Activated CD4-positive, alpha-beta T cell treated with anti-CD3 and anti-CD28 coated beads, Interleukin-10, Interleukin-2, amounts not matched to agents 100 ng/mL and 50 ng/mL, durations not matched to agents 16 hours and 8 hours (primary cell): ENCODE results near the gene PRDM2.
"Not testable (repeated sequence)": the region's sequence is repeated elsewhere in the genome, so short reads cannot be mapped to it uniquely, and the experiment has no call there.

Experiments
- DNase-seq: peaks from one replicate; pipeline ENCODE4 v3.0.0-alpha.2; 2020

PRDM2 gene

DNA sequence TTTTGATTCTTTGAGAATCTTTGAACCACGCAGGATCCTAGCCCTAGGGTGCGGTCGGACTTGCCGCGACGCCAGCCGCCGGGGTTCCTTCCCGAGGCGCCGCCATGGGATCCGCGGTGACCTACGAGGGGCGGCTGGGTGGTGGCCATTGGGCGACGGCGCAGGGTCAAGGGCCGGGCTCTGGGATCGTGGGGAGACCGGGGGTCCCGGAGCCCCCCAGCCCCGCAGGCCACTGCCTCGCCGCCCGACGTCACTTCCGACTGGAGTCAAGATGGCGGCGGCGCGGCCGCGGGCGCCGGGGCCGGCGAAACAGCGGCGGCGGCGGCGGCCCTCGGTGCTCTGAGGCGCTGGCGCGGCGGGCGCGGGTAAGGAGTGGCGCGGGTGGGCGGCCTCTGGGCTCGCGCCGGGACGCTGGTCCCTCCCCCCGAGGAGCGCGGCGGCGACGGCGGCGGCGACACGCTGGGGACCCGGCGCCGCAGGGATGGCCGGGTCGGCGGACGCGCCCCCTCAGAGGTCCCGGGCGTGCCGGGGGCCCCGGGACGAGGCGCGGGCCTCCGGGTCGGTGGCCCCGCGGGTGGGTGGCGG, at the start of gene PRDM2:
PRDM2 (plus strand) TSS at position 253 of the 585 bp plus-strand sequence. CDS start 15,418 bp downstream, outside the sequence.
- DNase-seq: peak; percentile 60

GRCh38 chr1:13651279-13651678, 48.7 kb upstream of the PRDM2 start:
- no peak for DNase-seq

DNA sequence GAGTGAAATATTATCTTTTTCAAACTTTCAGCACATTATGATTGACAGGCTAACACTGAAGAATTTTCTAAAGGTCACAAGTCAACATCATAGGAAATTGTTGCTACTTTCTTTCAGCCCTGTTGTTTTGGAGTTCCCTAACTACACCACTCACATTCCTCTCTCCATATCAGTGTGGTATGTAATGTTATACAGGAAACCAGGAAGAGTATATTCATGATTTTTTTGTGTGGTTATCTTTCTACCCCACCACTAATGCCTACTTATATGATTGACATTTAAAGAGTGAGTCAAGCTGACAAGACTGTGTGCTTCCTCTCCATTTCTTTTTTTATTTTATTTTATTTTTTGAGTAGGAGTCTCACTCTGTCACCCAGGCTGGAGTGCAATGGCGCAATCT, 47.8 kb upstream of the PRDM2 start:
- no peak for DNase-seq

DNA sequence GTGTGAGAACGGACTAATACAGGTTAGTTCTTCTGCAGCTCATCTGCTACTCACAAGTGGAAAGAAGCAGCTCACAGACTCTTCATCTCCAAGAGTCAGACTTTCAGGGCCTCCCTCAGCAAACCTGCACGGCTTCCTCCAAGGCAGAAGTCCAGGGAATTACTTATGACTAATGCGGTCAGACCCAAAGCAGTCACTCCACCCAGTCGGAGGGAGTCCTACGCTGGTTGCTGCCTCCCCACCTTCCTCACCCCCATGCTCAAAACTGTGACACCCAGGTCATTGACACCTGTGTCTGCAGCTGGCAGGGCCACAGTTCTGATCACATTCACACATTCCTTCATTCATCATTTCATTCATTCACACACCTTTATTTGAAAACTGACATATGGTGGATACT, 38.4 kb upstream of the PRDM2 start:
- DNase-seq: no peak

- DNase-seq: no peak
Measured at GRCh38 chr1:13662493-13662892, 37.5 kb upstream of the PRDM2 start.

DNA sequence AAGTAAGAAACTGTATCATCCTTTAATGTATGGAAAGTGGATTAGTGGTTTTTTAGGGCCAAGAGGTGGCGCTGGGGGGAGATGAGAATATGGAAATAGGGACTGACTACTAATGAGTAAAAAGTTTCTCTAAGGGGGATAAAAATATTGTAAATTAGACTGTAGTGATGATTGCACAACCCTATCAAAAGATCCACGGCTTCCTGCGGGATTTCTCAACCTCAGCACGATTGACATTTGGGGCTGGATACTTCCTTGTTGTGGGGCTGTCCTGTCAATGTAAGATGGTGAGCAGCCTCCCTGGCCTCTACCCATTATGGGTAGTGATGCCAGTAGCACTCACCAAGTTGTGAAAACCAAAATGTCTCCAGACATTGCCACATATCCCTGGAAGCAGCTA, 36.0 kb upstream of the PRDM2 start:
- DNase-seq: no peak

DNA sequence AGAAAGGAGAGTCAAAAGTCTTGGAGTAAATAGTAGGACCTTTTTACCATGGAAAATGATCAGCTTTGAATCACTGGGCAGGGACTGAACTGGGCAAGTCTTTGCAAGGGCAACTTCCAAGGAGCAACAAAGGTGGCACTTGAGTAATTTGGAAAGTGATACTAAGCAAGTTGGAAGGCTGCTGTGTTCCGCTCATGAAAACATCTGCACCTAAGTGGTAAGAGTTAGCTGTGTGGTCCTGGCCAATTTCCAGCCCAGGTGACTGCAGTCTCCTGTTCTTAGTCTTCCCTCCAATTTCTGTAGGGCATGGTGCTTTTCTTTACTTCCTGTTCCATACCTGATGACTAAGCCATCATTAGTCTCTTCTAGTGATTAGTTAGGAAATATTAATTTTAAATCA, 35.5 kb upstream of the PRDM2 start:
- DNase-seq: peak; percentile 13

DNA sequence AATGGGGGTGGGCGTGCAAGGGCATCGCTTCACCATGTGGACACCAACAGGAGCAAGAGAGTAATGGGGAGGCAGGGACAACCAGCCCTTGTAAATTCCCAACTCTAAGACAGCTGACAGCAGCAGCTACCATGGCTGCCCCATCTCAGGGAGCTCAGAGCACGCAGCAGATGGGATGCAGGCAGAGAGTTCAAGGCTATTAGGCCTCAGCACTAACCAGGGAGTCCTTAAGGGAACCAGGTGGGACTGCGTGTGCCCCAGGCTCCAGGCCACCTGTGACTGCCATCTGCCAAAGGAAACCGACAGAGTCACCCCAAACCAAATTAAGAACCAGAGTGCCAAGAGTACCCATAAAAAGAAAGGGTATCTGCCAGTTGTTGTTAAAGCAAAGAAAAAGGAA, 33.7 kb upstream of the PRDM2 start:
- DNase-seq: no peak

DNA sequence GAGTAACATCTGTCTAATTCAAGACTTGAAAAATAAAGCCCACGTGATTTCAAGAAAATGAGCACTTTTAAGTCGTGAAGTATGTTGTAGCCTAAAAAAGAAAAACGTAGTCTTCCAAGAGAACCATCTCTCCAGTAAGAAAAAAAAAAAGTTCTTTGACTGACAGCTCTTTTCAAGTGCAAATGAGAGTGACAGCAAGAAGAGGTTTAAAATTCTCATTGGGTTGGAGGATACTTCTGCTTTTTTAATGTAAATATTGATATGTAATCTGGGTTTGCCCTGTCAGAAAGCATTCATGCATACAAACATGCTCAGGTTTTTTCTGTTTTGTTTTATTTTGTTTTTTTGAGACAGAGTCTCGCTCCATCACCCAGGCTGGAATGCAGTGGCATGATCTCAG, 32.3 kb upstream of the PRDM2 start:
- DNase-seq: no peak

- no peak for DNase-seq
Measured at GRCh38 chr1:13674377-13674776, 25.6 kb upstream of the PRDM2 start.

DNA sequence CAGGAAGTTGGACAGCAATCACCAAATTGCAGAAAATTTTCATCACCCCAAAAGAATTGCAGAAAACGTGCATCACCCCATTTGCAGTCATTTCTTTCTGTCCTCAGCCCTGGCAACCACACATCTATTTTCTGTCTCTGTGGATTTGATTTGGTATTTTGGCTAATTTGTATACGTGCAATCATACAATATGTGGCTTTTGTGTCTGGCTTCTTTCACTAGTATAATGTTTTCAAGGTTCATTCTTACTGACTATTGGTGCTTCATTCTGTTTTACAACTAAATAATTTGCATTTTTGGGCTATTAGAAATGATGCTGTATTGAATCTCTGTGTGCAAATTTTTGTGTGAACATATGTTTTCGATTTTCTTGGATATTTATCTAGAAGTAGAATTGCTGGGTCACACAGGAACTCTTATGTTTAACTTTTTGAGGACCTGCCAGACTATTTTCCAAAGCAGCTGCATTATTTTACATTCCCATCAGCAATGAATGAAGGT, 24.8 kb upstream of the PRDM2 start:
- no peak for DNase-seq

- DNase-seq: no peak
Measured at GRCh38 chr1:13677896-13678295, 22.1 kb upstream of the PRDM2 start.

DNA sequence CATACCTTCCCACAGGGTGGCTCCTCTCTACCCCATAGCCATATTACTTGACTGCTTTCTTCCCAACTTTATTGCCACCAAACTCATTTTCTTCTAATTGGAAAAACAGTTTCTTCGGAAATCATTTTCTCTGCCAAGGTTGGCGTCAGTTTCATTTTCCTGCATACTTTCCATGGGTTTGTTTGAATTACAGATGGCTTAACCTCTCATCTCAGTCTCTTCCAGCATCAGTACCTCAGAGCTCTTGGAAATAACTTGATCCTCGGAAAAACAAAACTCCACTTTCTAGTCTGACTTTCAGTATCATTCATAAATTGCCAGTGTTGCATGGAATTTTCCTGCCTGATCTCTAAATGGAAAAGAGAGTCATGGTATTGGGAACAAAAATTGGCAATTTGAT, 20.3 kb upstream of the PRDM2 start:
- DNase-seq: no peak

DNA sequence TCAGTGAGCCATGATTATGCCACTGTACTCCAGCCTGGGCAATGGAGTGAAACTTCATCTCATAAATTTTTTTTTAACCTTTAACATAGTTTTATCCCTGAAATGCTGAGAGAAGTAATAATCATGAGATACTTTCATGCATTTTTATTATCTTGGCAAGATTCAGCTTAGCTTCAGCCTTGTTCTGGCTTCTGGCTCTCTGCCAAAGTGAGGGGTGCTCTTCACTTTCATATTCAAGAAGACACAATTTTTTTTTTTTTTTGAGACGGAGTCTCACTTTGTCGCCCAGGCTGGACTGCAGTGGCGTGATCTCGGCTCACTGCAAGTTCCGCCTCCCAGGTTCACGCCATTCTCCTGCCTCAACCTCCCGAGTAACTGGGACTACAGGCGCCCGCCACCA, 19.4 kb upstream of the PRDM2 start:
- DNase-seq: not testable (repeated sequence)

DNA sequence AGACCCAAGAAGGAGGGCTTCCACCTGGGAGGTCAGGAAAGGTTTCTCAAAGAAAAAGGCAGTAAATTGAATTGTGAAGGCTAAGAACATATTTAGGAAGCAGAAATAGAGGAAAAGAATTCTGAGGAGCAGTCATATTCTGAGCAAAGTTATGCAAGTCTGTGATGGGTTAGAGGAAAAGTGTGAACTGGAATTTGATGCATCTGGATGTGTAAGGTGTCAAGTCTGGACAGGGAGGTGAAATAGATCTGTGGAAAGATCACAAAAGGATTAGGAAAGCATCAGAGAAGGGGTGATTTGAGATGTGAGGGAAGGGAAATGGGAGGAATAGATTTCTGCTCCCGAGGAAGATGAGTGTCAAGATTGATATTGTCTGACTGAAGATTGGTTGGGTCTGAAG, 18.1 kb upstream of the PRDM2 start:
- no peak for DNase-seq

GRCh38 chr1:13682444-13682843, 17.5 kb upstream of the PRDM2 start:
- no peak for DNase-seq

DNA sequence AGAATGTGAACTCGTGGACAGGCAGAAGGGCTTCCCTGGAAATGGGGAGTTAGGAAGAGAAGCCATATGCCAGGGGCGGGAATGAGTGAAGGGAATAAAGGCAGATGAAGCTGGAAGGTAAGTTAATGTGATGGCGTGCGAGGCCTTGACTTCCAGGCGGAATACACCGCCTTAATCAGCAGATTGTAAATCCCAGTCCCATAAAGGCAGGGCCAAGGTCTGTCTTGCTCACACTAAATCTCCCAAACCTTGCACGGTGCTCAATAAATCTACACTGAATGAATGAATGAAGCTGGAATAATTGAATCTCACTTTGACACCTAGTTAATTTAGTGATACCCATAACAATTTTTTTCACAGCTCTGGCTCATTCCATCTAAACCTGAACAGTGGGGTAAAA, 16.8 kb upstream of the PRDM2 start:
- DNase-seq: no peak

DNA sequence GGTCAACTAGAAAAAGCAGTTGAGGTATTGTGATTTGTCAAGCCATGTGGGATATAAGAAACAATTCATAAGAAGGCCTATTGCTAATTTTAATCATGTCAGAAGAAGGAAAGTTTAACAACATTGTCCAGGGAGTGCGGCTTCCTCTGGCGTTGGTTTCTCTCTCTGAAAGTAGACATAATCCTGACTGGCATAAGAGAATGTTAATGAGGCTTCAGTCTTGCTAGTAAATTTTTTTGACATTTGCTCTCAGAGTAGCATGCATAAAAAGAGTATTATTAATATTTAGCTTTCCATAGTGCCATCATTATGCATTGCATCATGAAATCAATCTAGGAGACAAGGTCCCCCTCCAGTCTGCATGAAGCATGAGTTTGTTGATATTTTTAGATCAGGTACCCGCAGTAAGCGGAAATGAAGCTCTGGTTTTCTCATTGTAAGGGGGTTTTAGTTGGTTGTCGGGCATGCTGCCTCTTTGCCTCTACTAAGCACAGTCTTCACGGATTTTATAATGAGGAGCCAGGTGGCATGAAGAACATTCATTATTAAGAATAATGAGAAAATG, 12.8 kb upstream of the PRDM2 start:
- no peak for DNase-seq

- DNase-seq: not testable (repeated sequence)
Measured at GRCh38 chr1:13693094-13693493, 6.9 kb upstream of the PRDM2 start.

GRCh38 chr1:13694886-13695684, 4.9 kb upstream of the PRDM2 start:
- no peak for DNase-seq

DNA sequence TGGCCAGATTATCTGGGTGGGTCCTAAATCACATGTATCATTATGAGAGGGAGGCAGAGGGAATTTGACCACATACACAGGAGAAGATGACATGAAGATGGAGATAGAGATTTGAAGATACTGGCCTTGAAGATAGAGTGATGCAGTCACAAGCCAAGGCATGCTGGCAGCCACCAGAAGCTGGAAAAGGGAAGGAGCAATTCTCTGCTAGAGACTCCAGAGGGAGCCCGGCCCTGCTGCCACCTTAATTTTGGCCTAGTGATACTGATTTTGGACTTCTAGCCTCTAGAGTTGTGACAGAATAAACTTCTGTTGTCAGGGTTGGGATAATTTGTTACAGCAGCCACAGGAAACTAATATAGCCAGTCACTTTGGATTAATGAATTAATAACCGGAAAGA, 2.2 kb upstream of the PRDM2 start:
- peak; percentile 10 for DNase-seq

- DNase-seq: peak; percentile 4
Measured at GRCh38 chr1:13699510-13699909, 478 bp upstream of the PRDM2 start.

DNA sequence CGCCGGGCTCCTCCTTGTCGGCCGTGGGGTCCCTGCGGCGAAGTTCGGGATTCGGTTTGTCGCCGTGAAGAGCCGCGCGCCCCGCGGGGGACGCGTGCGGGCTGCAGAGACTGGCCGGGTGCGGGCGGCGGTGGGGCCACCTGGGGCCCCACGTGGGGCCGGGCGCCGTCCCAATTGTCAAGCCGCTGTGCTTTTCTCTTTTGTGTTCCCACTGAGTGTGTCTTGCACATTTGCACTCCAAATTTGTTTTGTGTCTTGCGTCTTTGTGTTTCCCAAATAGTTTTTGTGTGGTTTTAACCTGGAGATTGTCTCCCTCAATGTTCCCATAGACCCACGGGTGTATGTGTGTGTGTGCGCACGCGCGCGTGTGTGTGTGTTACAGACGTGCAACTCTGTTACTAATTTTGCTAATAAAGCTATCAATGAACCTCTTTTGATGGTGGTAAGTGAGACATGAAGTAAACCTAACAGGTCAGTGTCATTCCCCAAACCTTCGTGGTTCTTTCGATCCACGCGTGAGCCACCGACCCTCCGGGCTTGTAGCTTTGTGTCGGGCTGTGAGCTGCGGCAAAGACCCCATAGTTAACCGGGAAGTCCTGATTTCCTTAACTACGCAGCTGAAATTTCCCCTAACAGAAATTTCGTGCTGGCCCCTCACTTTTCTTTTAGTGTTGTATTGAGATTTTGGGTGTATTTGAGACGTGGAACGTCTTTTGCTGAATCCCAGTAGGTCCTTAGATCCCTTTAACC, 708 bp downstream of the PRDM2 start:
- peak; percentile 50 for DNase-seq

DNA sequence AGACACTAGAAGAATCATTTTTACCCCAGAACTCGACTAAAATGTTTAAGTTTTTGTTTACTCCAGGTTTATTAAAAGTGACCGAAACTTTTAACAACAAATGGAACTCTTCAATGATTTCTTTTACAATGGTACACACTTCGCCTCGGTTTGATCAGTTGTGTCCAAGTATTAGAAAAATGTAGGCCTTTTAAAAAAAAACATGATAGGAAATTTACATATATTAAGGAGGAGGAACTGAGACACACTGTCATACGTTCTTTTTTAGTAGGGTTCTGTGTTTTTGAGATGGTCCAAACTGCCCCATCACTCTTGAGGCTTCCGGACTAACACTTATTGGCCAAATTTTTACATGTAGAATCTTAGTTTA, 1.3 kb downstream of the PRDM2 start:
- DNase-seq: no peak
